Hepatic stellate cell (primary cell): Measurements from ENCODE around the gene PTBP3.
"Not testable (repeated sequence)": the region's sequence is repeated elsewhere in the genome, so short reads cannot be mapped to it uniquely, and the experiment has no call there.

ENCODE experiments used
- DNase-seq: peaks from one replicate; pipeline ENCODE4 v3.0.0; 2011; ENCODE audit warnings: low spot score

The PTBP3 gene

GRCh38 chr9:112268413-112268812 lies 65.0 kb downstream of the PTBP3 start:
- no peak for DNase-seq

- not testable (repeated sequence) for DNase-seq
Measured at GRCh38 chr9:112267086-112267485, 66.3 kb downstream of the PTBP3 start.

GRCh38 chr9:112265391-112265790 lies 68.0 kb downstream of the PTBP3 start:
- DNase-seq = no peak

DNA sequence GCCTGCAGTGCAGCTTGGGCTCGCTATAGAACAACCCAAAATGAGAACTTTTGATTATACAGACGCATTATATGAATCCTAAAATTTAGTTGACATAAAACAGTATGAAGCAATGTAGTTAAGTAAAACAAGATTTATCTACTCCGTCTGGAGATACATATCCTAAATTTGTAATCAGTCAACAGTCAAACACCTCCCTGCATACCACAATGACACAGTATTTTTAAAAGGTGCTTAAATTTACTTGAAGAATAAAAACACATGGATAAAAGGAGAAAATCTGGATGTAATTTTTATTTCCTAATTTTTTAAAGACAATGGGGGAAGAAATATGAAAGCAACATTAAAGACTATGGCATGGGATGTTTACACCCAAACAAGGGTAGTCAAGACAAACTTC lies 70.8 kb downstream of the PTBP3 start:
- DNase-seq = no peak

GRCh38 chr9:112261133-112261532 lies 72.3 kb downstream of the PTBP3 start:
- no peak for DNase-seq

- DNase-seq = no peak
Measured at GRCh38 chr9:112258106-112258505, 75.3 kb downstream of the PTBP3 start.

- DNase-seq = no peak
Measured at GRCh38 chr9:112252194-112252593, 81.2 kb downstream of the PTBP3 start.

GRCh38 chr9:112249277-112249676 lies 84.1 kb downstream of the PTBP3 start:
- DNase-seq = no peak

DNA sequence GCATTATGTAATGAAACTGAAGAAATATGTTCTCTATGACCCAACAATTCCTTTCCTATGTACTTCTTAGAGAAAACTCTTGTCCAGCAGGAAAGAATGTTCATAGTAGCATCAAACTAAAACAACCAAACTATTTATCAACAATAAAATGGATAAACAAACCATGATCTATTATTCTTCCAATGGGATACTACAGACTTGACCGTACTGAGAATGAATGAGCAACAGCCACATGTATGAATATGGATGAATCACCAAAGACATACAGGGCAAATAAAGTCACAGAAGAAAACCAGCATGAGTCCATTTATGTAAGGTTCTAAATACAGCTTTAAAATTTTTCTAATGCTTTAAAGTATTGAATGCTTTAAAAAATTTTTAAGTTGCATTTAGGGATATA lies 84.7 kb downstream of the PTBP3 start:
- DNase-seq = no peak

DNA sequence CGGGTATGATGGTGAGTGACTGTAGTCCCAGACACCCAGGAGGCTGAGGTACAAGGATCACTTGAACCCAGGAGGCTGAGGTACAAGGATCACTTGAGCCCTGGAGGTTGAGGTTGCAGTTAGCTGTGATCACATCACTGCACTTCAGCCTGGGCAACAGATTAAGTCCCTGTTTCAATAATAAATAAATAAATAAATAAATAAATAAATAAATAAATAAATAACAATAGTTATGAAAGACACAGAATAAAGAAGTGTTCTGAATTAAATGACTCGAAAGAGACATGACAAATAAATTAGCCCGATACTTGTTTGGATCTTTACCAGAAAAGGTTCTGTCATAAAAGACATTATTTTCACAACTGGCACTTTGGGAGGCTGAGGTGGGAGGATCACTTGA lies 86.3 kb downstream of the PTBP3 start:
- no peak for DNase-seq

GRCh38 chr9:112245126-112245525 lies 88.3 kb downstream of the PTBP3 start:
- DNase-seq = no peak

DNA sequence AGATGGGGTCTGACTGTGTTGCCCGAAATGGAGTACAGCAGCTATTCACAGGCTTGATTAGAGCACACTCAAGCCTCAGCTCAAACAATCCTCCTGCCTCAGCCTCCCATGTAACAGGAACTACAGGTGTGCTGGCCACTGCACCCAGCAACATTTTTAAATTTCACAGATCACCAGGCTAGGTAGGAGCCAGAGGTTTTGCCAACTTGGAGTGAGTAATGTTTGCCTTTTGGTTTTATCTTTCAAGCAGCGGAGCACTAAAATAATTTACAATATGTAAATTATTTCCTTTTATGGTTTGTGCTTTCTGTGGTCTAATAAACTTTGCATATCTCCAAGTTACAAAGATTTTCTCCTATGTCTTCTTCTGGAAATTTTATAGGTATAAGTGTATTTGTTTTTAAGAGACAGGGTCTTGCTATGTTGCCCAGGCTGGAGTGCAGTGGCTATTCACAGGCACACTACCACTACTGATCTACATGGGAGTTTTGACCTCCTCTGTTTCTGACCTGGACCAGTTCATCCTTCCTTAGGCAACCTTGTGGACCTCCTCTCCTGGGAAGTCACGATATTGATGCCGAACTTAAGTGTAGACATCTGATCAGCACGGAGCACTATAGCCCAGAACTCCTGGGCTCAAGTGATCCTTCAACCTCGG lies 91.1 kb downstream of the PTBP3 start:
- DNase-seq = no peak

GRCh38 chr9:112241491-112241890 lies 91.9 kb downstream of the PTBP3 start:
- no peak for DNase-seq

- DNase-seq = no peak
Measured at GRCh38 chr9:112239708-112240107, 93.7 kb downstream of the PTBP3 start.

DNA sequence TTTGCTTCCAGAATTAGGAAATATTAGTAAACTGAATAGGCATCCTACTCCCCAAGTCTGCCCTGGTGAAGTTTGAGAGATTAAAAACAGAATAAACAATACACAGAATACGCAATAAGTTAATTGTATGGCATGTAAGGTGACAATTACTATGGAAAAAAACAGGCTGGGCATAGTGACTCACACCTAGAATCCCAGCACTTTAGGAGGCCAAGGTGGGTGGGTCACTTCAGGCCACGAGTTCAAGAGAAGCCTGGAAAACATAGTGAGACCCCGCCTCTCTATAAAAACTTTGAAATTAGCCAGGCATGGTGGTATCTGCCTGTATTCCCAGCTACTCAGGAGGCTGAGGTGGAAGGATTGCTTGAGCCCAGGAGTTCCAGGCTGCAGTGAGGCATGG lies 94.1 kb downstream of the PTBP3 start:
- no peak for DNase-seq

- no peak for DNase-seq
Measured at GRCh38 chr9:112234779-112235178, 98.6 kb downstream of the PTBP3 start.

GRCh38 chr9:112233769-112234168 lies 99.7 kb downstream of the PTBP3 start:
- DNase-seq = no peak

- DNase-seq = no peak
Measured at GRCh38 chr9:112232233-112232632, 101.2 kb downstream of the PTBP3 start.

- DNase-seq = no peak
Measured at GRCh38 chr9:112226091-112226490, 107.3 kb downstream of the PTBP3 start.

GRCh38 chr9:112224401-112225289 lies 108.8 kb downstream of the PTBP3 start:
- peak; percentile 14 for DNase-seq

DNA sequence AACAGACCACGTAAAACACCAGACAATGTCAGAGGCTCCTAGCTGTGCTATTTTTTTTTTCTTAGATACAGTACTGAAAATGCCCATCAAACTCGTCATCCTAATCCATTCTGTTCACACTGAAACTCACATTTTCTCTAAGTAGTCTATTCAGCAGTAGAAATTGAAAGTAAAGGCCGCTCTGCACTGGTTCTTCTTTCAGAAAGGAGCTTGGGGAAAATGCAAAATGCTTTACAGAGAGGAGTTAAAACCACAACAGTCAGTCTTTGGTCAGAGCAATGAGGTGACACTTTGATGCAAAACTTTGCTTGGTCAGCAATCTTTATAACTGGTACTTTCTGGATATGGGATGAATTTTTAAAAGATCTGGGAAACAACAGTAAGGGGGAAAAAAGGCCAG lies 114.5 kb downstream of the PTBP3 start:
- DNase-seq = no peak

- no peak for DNase-seq
Measured at GRCh38 chr9:112212926-112213325, 120.5 kb downstream of the PTBP3 start.

GRCh38 chr9:112207451-112207850 lies 126.0 kb downstream of the PTBP3 start:
- DNase-seq = no peak

DNA sequence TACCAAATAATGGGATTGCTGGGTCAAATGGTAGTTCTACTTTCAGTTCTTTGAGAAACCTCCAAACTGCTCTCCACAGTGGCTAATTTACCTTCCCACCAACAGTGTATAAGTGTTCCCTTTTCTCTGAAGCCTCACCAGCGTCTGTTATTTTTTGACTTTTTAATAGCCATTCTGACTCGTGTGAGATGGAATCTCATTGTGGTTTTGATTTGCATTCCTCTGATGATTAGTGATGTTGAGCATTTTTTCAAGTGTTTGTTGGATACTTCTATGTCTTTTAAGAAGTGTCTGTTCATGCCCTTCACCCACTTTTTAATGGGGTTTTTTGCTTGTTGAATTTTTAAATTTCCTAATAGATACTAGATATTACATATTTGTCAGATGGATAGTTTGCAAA lies 129.9 kb downstream of the PTBP3 start:
- no peak for DNase-seq
